Endothelial cell (in vitro differentiated cells): ENCODE results near the gene SLC25A47. TPM values are rescaled to one million over a fixed set of nuclear protein-coding genes. Genes with fewer than 3 reads are reported as not detected.
A peak's percentile ranks its signal among the peaks of the same experiment; 100 is the strongest.

ENCODE experiments used
- DNase-seq: peaks from one replicate; pipeline ENCODE4 v3.0.0; 2021; ENCODE audit warnings: low spot score
- H3K27ac Mint-ChIP-seq: one replicate; pipeline ENCODE4 v1.8.0; 2021; ENCODE audit warnings: mixed read lengths, inconsistent platforms; ENCODE audit not compliant: unreplicated experiment
- H3K27me3 Mint-ChIP-seq: one replicate; pipeline ENCODE4 v1.8.0; 2021; ENCODE audit warnings: mild to moderate bottlenecking, moderate library complexity, mixed read lengths, inconsistent platforms; ENCODE audit not compliant: unreplicated experiment
- H3K36me3 Mint-ChIP-seq: one replicate; pipeline ENCODE4 v1.8.0; 2021; ENCODE audit warnings: mild to moderate bottlenecking, low read depth, mixed read lengths, inconsistent platforms; ENCODE audit not compliant: unreplicated experiment
- H3K4me1 Mint-ChIP-seq: one replicate; pipeline ENCODE4 v1.8.0; 2021; ENCODE audit warnings: mild to moderate bottlenecking, mixed read lengths, inconsistent platforms; ENCODE audit not compliant: unreplicated experiment
- H3K4me3 Mint-ChIP-seq: one replicate; pipeline ENCODE4 v1.8.0; 2021; ENCODE audit warnings: mild to moderate bottlenecking, mixed read lengths, inconsistent platforms; ENCODE audit not compliant: unreplicated experiment
- H3K9me3 Mint-ChIP-seq: one replicate; pipeline ENCODE4 v1.8.0; 2021; ENCODE audit warnings: mixed read lengths, inconsistent platforms; ENCODE audit not compliant: unreplicated experiment
- CTCF ChIP-seq: fragments of 200-600 bp; sonication (generic); IDR thresholded peaks from one replicate; pipeline ENCODE4 v1.5.0; 2021; ENCODE audit warnings: antibody characterized with exemption; ENCODE audit not compliant: unreplicated experiment
- total RNA-seq: library from RNA; stranded (reverse); fragmentation: NEBNext Ultra II Directional; extraction: Animal tissue kit (Norgen Biotek cat#: 25700); gene quantifications from one replicate; pipeline ENCODE4 v1.2.1, GENCODE V29; 2021; ENCODE audit not compliant: unreplicated experiment

Gene SLC25A47
- total RNA-seq, 1 donor from 2014 or later, result not detected

GRCh38 chr14:100329233-100330006, 6.3 kb downstream of the SLC25A47 start:
- Mint-ChIP-seq H3K36me3 (peaks cover 9% of the 10 kb centered on the region), H3K4me3 (no peak overlapping the region), H3K9me3 (no peaks in the 10 kb centered on the region), H3K27me3 (peaks cover 16% of the 10 kb centered on the region), H3K27ac (peak overlapping the region; percentile 13), H3K4me1 (no peaks in the 10 kb centered on the region)
- TF ChIP-seq CTCF, result no peak
- no peak for DNase-seq

DNA sequence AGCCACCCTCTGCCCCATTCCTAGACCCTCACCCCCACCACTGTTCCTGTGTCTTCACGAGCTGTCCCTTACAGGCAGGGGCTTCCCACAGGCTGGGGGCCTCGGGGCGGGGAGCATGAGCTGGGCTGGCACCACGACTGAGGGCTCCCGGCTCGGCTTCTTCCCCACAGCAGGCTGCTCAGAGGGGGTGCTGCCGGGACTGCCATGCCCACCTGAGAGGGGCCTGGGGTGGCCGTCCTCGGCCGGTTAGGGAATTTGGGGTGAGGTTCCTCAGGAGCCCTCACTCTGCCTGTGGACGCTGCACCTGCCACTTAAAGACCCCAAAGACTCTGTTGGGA, 6.8 kb downstream of the SLC25A47 start:
- no peak for DNase-seq
- TF ChIP-seq CTCF, result no peak
- Mint-ChIP-seq H3K9me3 (no peaks in the 10 kb centered on the region), H3K36me3 (peaks cover 9% of the 10 kb centered on the region), H3K27ac (no peak overlapping the region), H3K27me3 (peaks cover 16% of the 10 kb centered on the region), H3K4me3 (no peak overlapping the region), H3K4me1 (no peaks in the 10 kb centered on the region)

GRCh38 chr14:100330388-100330931, 7.3 kb downstream of the SLC25A47 start:
- Mint-ChIP-seq H3K4me1 (no peaks in the 10 kb centered on the region), H3K36me3 (peaks cover 9% of the 10 kb centered on the region), H3K27ac (no peak overlapping the region), H3K9me3 (no peaks in the 10 kb centered on the region), H3K27me3 (peaks cover 16% of the 10 kb centered on the region), H3K4me3 (no peak overlapping the region)
- no peak for TF ChIP-seq CTCF
- DNase-seq, result no peak

DNA sequence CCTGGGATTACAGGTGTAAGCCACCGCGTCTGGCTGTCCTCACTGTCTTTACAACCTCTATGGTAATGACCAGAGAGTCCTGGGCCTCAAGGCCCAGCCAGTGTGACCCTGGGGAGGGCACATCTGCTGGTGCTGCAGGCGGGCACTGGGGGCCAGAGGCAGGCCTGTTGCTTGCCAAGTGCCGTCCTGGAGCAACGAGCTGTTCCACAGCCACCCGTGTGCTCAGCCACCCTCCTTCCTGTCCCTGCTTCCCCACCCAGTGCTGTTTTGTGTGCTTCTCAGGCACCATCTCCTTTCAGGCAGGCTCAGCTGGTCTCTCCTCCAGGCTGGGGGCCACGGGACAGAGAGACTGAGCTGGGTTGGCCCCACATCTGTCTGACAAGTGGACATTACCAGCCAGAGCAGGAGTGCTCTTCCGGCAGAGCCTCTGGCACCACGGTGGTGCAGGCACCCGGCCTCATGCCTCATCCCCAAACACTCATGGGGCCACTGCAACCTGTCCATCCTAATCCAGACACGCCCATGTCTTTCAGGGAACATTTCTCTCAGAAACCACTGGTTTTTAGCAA, 9.0 kb downstream of the SLC25A47 start:
- no peak for TF ChIP-seq CTCF
- Mint-ChIP-seq H3K9me3 (no peaks in the 10 kb centered on the region), H3K27ac (no peak overlapping the region), H3K36me3 (peaks cover 16% of the 10 kb centered on the region), H3K4me3 (no peak overlapping the region), H3K27me3 (peaks cover 11% of the 10 kb centered on the region), H3K4me1 (no peaks in the 10 kb centered on the region)
- no peak for DNase-seq

GRCh38 chr14:100332797-100333196, 9.7 kb downstream of the SLC25A47 start:
- no peak for TF ChIP-seq CTCF
- H3K36me3 Mint-ChIP-seq, result peaks cover 16% of the 10 kb centered on the region
- no peak for DNase-seq
- H3K4me1 Mint-ChIP-seq, result no peaks in the 10 kb centered on the region
- H3K27me3 Mint-ChIP-seq, result peaks cover 11% of the 10 kb centered on the region
- no peak overlapping the region for H3K27ac Mint-ChIP-seq
- no peaks in the 10 kb centered on the region for H3K9me3 Mint-ChIP-seq
- no peak overlapping the region for H3K4me3 Mint-ChIP-seq
